RPMI8226 (cell line): ENCODE measurements around the gene HNRNPL.
"Not testable (repeated sequence)": the region's sequence is repeated elsewhere in the genome, so short reads cannot be mapped to it uniquely, and the experiment has no call there.

ENCODE experiments used
- DNase-seq: peaks from one replicate; pipeline ENCODE4 v3.0.0-alpha.2; 2015

HNRNPL gene

GRCh38 chr19:38869160-38869835, 19.5 kb upstream of the HNRNPL start:
- DNase-seq, result peak; percentile 68

DNA sequence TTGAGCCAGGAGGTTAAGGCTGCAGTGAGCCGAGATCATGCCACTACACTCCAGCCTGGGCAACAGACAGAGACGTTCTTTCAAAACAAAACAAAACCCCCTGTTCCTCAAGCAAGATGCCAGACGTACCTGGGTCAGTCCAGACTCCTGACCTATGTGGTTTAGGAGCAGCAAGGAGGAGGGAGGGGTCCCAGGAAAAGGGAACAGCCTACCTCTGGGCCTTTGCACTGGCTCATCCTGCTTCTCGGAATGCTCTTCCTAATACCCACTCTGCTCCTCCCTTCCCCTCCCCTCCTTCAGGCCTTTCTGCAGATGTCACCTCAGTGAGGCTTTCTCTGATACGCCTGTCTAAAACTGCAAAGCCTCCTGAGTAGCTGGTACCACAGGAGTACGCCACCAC, 18.8 kb upstream of the HNRNPL start:
- no peak for DNase-seq

GRCh38 chr19:38867171-38867780, 17.5 kb upstream of the HNRNPL start:
- no peak for DNase-seq

GRCh38 chr19:38862321-38863059, 12.7 kb upstream of the HNRNPL start:
- no peak for DNase-seq

DNA sequence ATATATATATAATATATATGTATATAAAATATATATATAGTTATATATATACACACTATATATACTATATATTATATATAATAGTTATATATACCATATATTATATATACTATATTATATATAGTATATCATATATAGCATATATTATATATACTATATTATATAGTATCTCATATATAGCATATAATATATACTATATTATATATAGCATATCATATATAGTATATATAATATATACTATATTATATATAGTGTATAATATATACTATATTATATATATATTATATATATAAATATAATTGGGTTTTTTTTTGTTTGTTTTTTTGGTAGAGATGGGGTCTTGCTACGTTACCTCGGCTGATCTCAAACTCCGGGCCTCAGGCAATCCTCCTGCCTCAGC, 11.6 kb upstream of the HNRNPL start:
- no peak for DNase-seq

DNA sequence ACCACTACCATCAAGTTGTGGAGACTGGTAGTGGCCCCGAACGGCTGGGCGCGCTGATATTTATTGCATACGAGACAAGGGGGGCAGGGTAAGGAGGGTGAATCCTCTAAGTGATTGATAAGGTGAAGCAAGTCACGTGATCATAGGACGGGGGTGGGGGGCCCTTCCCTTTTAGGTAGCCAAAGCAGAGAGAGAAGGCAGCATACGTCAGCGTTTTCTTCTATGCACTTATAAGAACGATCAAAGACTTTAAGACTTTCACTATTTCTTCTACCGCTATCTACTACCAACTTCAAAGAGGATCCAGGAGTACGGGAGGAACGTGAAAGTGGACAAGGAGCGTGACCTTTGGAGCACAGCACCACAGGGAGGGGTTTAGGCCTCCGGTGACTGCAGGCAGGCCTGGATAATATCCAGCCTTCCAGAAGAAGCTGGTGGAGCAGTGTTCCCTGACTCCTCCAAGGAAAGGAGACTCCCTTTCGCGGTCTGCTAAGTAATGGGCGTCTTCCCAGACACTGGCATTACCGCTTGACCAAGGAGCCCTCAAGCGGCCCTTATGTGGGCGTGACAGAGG, 9.9 kb upstream of the HNRNPL start:
- DNase-seq, result not testable (repeated sequence)

DNA sequence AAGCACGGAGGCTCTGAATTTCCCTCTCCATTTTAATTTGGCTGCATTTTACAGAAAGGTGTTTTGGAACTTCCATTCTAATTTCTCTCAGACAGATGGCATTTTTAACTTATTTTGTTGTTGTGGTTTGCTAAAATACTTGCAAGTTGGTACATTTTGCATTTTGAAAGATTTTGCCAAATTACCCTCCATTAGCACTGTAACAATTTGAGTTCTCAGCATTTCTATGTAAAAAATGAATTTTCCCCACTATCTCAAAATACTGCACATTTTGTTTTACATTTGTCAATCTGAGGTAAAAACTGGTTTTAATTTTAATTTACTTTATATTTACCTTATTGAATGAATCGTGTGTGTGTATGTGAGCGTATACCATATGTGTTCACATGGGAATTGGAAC, 7.0 kb upstream of the HNRNPL start:
- DNase-seq, result no peak

DNA sequence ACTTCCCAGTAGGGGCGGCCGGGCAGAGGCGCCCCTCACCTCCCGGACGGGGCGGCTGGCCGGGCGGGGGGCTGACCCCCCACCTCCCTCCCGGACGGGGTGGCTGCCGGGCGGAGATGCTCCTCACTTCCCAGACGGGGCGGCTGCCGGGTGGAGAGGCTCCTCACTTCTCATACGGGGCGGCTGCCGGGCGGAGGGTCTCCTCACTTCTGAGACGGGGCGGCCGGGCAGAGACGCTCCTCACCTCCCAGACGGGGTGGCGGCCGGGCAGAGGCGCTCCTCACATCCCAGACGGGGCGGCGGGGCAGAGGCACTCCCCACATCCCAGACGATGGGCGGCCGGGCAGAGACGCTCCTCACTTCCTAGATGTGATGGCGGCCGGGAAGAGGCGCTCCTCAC, 6.0 kb upstream of the HNRNPL start:
- not testable (repeated sequence) for DNase-seq

DNA sequence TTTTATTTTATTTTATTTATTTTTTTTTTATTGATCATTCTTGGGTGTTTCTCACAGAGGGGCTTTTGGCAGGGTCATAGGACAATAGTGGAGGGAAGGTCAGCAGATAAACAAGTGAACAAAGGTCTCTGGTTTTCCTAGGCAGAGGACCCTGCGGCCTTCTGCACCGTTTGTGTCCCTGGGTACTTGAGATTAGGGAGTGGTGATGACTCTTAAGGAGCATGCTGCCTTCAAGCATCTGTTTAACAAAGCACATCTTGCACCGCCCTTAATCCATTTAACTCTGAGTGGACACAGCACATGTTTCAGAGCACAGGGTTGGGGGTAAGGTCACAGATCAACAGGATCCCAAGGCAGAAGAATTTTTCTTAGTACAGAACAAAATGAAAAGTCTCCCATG, 5.2 kb upstream of the HNRNPL start:
- not testable (repeated sequence) for DNase-seq

DNA sequence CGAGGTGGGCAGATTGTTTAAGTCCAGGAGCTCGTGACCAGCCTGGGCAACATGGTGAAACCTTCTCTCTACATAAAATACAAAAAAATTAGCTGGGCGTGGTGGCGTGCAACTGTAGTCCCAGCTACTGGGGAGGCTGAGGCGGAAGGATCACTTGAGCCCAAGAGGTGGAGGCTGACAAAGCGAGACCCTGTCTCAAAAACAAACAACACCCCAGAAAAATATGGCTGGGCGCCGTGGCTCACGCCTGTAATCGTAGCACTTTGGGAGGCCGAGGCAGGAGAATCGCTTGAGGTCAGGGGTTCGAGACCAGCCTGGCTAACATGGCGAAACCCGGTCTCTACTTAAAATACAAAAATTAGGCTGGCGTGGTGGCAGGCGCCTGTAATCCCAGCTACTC, 3.4 kb upstream of the HNRNPL start:
- no peak for DNase-seq

- DNase-seq, result peak; percentile 54
Observed at GRCh38 chr19:38852231-38853044, 2.7 kb upstream of the HNRNPL start.

DNA sequence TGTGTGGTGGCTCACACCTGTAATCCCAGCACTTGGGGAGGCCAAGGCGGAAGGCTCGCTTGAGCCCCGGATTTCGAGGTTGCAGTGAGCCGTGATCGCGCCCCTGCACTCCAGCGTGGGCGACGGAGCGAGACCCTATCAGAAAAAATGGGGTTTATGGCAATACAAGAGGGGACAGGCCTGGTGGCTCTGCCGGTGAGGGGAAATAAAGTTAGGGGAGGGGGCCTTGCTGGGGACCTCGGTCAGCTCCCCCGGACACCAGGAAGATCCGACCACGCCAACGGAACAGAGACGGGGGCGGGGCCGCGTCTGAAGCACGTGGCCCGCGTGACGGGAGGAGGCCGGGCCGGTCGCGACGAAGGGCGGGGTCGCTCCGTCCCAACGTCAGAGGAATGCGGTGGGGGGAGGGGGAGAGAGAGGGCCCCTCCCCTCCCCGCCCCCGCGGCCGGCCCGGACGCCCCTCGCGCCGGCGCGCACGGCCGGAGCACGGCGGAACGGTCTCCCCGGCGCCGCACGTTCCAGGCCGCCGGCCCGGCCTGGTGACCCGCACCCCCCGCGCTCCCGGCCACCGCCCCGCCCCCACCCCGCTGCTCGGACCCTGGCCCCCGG, 1.9 kb upstream of the HNRNPL start:
- peak; percentile 93 for DNase-seq

DNA sequence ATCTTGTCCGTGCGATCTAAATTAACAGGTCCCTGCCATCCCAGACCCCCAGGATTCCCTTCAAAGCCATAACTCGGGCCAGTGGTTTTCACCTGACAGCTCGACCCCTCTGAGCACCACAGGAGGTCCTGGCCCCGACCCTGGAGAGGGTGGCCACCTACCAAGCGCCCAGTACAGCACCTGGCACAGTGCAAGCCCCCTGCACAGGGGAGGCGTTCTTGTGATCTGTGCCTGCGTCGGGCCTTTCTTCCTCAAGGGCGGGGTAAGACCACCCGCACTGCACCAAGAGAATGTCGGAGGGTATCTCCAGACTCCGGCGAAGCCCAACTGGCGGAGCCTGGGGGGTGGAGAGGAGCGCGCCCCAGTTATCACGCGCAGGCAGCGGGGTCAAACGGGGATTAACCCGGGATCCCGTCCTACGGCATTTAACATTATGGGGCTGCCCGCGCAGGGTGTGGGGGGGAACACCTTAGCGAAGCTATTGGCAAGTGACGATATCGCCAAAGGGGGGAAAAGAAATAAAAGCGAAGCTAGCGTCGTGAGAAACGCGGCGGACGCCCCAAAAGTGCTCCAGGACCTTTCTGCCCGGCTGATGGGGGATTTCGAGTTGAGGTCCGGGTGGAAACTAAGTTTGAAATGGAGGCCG, 1.3 kb upstream of the HNRNPL start:
- DNase-seq, result no peak

GRCh38 chr19:38850436-38850975, 720 bp upstream of the HNRNPL start:
- DNase-seq, result no peak

- peak; percentile 95 for DNase-seq
Observed at GRCh38 chr19:38849147-38849859, 483 bp downstream of the HNRNPL start.

DNA sequence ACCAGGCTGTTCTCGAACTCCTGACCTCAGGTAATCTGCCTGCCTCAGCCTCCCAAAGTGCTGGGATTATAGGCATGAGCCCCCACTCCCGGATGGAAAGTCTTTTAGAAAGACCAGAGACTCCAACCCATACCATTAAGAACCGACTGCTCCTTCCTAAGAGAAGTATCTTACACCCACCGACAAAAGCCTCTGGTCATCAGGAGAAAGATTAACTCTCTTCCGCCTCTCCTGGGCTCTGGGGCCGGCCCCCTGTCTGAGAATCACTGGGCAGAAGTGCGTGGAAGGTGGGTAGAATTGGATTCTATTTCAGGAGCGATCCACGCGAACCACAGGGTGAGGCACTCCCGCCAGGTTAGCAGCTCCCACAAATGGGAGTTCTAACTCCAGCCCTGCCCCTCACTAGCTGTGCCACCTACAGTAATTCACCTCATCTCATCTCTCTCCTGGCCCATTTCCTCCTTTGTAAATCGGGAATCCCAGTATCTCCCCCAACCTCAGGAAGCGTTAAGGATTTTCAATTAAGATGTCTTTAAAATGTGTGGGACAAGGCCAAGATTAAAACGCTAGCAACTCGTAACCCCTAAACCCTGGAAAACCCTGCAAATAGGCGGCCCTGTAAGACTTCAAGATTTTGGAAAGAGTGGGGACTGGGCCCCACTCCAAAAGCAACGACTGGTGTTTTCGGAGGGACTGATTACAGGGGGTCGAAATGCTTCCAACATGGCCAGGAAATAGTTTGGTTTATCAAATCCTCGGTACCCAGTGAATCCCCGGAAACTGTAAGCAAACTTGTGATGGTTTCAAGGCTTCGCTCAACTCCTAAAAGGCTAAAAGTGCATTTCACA, 1.3 kb downstream of the HNRNPL start:
- no peak for DNase-seq

GRCh38 chr19:38846097-38846496, 3.7 kb downstream of the HNRNPL start:
- no peak for DNase-seq

DNA sequence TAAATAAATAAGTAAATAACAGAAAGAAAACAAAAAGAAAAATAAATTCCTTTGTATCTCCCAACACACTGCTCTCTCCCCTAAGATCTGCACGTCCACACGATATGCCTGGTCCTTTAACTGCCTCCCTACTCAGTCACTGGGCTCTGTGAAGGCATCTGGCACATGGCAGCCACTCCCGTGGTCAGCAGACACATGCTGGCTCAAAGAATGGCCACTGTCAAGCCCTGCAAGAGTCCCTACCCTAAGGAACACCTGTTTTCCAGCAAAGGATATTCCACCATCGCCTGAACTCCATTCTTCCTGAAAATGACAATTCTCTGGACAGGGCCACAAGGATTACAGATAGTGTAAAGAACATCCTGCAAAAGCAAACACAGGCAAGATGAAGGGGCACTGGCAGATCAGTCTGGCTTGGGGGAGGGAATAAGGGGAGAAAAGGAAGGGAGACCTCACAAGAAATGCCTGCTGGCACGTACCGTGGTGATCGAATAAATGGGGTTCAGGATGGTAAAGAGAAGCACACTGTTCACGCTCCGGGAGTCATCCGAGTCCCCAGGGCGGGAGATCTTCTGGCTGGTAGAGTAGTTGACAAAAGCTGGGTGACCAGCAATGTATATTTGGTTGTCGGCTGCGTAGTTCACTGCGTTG, 4.3 kb downstream of the HNRNPL start:
- no peak for DNase-seq

DNA sequence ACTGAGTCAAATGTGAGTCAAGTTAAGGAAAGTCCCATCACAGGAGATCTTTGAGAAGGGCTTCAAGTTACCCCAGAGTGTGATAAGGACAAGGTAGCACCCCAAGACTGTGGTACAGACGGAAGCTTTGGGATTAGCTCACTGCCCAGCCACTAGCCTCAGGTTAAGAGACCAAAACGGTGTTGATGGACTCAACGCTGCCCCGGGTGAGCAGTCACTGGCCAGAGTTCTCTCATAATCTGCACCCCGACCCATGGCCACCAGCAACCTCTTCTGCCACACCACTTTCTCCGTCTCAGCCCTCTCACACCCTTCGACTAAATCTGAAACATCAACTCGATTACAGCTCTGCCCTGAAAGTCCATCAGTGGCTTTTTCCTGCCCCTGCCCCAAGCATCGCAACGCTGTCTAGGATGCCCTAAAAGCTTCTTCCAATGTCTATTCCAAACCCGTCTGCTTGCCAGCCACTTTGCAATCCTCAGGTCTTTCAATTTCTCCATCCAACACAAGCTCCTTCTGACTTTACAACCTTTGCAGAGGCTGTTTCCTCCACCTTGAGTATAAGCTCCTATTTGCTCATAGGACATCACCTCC, 5.6 kb downstream of the HNRNPL start:
- no peak for DNase-seq
